Liver (tissue), 9 donors: ENCODE measurements around the gene DCUN1D2. TPM values are rescaled to one million over a fixed set of nuclear protein-coding genes. Genes with fewer than 3 reads are reported as not detected.

Source experiments
- DNase-seq: peaks from one replicate; pipeline ENCODE4 v3.0.0-alpha.2; 2017; ENCODE audit warnings: low spot score
- H3K27ac ChIP-seq, 2 donors: one replicate each; pipeline ENCODE4 v1.7.0; 2013; ENCODE audit warnings: inconsistent platforms in 2 of 2, low read length in 2 of 2, control low read depth in 1 of 2, low read depth in 1 of 2, mild to moderate bottlenecking in 1 of 2
- H3K27me3 ChIP-seq, 4 donors: one replicate each; pipeline versions ENCODE4 v1.6.1 to v1.7.0; 2013; ENCODE audit warnings: low read length in 3 of 4, inconsistent platforms in 1 of 4, mild to moderate bottlenecking in 1 of 4, moderate library complexity in 1 of 4; ENCODE audit not compliant: control insufficient read depth in 4 of 4, insufficient read depth in 4 of 4
- H3K36me3 ChIP-seq, 4 donors: one replicate each; pipeline versions ENCODE4 v1.6.1 to v1.7.0; 2013; ENCODE audit warnings: low read length in 3 of 4, mild to moderate bottlenecking in 3 of 4, low read depth in 1 of 4, moderate library complexity in 1 of 4; ENCODE audit not compliant: control insufficient read depth in 4 of 4, insufficient read depth in 3 of 4
- H3K4me1 ChIP-seq, 4 donors: one replicate each; pipeline versions ENCODE4 v1.6.1 to v1.7.0; 2013; ENCODE audit warnings: low read length in 3 of 4, mild to moderate bottlenecking in 3 of 4, moderate library complexity in 1 of 4; ENCODE audit not compliant: control insufficient read depth in 4 of 4, insufficient read depth in 4 of 4
- H3K4me3 ChIP-seq, 3 donors: one replicate each; pipeline versions ENCODE4 v1.6.1 to v1.7.0; 2013; ENCODE audit warnings: low read length in 3 of 3, control low read depth in 1 of 3, low read depth in 1 of 3, mild to moderate bottlenecking in 1 of 3
- H3K9ac ChIP-seq, 2 donors: one replicate each; pipeline ENCODE4 v1.7.0; 2013; ENCODE audit warnings: low read length in 2 of 2, mild to moderate bottlenecking in 2 of 2, moderate library complexity in 2 of 2, control low read depth in 1 of 2, low read depth in 1 of 2
- H3K9me3 ChIP-seq, 4 donors: one replicate each; pipeline versions ENCODE4 v1.6.1 to v1.7.0; 2013; ENCODE audit warnings: low read length in 3 of 4; ENCODE audit not compliant: control insufficient read depth in 4 of 4
- ATF3 ChIP-seq: IDR thresholded peaks from 2 replicates; pipeline ENCODE4 v1.6.1; 2016; ENCODE audit warnings: antibody characterized with exemption
- CTCF ChIP-seq: fragments of 150-350 bp; IDR thresholded peaks from 2 replicates; pipeline ENCODE4 v1.5.1; 2017; ENCODE audit warnings: improper control_type of control experiment, low read depth, low read length; ENCODE audit not compliant: missing input control
- EGR1 ChIP-seq, 2 donors: IDR thresholded peaks; 2 replicates each; pipeline ENCODE4 v1.6.1; 2016 to 2018; ENCODE audit warnings: antibody characterized with exemption in 2 of 2, low read depth in 2 of 2
- FOXA1 ChIP-seq: IDR thresholded peaks from 2 replicates; pipeline ENCODE4 v1.6.1; 2016; ENCODE audit warnings: antibody characterized with exemption
- FOXA2 ChIP-seq: IDR thresholded peaks from 2 replicates; pipeline ENCODE4 v1.6.1; 2016; ENCODE audit warnings: antibody characterized with exemption
- GABPA ChIP-seq, 2 donors: IDR thresholded peaks in 1 of 2; conservative IDR thresholded peaks in 1 of 2; 2 replicates each; pipeline ENCODE4 v1.6.1; 2016; ENCODE audit warnings: antibody characterized with exemption in 2 of 2, mild to moderate bottlenecking in 1 of 2, moderate library complexity in 1 of 2
- HNF4A ChIP-seq, 2 donors: conservative IDR thresholded peaks; 2 replicates each; pipeline ENCODE4 v1.6.1; 2016; ENCODE audit warnings: antibody characterized with exemption in 2 of 2, mild to moderate bottlenecking in 2 of 2
- HNF4G ChIP-seq: IDR thresholded peaks from 2 replicates; pipeline ENCODE4 v1.6.1; 2016; ENCODE audit warnings: antibody characterized with exemption
- MAX ChIP-seq: IDR thresholded peaks from 2 replicates; pipeline ENCODE4 v1.6.1; 2016; ENCODE audit warnings: antibody characterized with exemption
- NR2F2 ChIP-seq: IDR thresholded peaks from 2 replicates; pipeline ENCODE4 v1.6.1; 2016; ENCODE audit warnings: antibody characterized with exemption
- REST ChIP-seq: IDR thresholded peaks from 2 replicates; pipeline ENCODE4 v1.6.1; 2016; ENCODE audit warnings: antibody characterized with exemption, mild to moderate bottlenecking
- RXRA ChIP-seq, 2 donors: IDR thresholded peaks; 2 replicates each; pipeline ENCODE4 v1.6.1; 2017 to 2018; ENCODE audit warnings: antibody characterized with exemption in 2 of 2, mild to moderate bottlenecking in 1 of 2
- SP1 ChIP-seq: IDR thresholded peaks from 2 replicates; pipeline ENCODE4 v1.6.1; 2018; ENCODE audit warnings: antibody characterized with exemption, mild to moderate bottlenecking
- TAF1 ChIP-seq: conservative IDR thresholded peaks from 2 replicates; pipeline ENCODE4 v1.6.1; 2016; ENCODE audit warnings: antibody characterized with exemption, mild to moderate bottlenecking
- YY1 ChIP-seq: IDR thresholded peaks from 2 replicates; pipeline ENCODE4 v1.6.1; 2016; ENCODE audit warnings: antibody characterized with exemption, mild to moderate bottlenecking
- ZBTB33 ChIP-seq: IDR thresholded peaks from 2 replicates; pipeline ENCODE4 v1.6.1; 2016; ENCODE audit warnings: antibody characterized with exemption
- WGBS: extraction: QIAGEN DNeasy Blood & Tissue Kit; methylation state at CpG from one replicate; pipeline ENCODE4 v1.1.7; 2013; 5-methylcytosine and 5-hydroxymethylcytosine counted together
- polyA plus RNA-seq, 2 donors: library from polyadenylated mRNA; stranded (reverse) in 1 of 2; unstranded in 1 of 2; fragments of 200-250 nt in 1 of 2; fragments of >200 nt in 1 of 2; fragmentation: Nextera tagmentation in 1 of 2; extraction: Ambion mirVana in 1 of 2; gene quantifications; one replicate each; pipeline versions ENCODE4 v1.2.1 to v1.2.3, GENCODE V29; 2013 to 2015
- total RNA-seq, 2 donors: library from RNA; depleted of rRNA; stranded (reverse); fragments of >200 nt; gene quantifications; one replicate each; pipeline ENCODE4 v1.2.3, GENCODE V29; 2014
- donor health status: healthy.
- donor health status: healthy.
- donor health status: healthy.
- donor health status: healthy.
- donor health status: healthy.

DCUN1D2 gene
- total and polyA plus RNA-seq, 4 donors = 4.0 to 13.1 (median 5.5) TPM

GRCh38 chr13:113527272-113527958 is 36.9 kb upstream of the DCUN1D2 start:
- no peak overlapping the region for H3K9ac ChIP-seq
- H3K9me3 ChIP-seq = no peaks in the 10 kb centered on the region
- 87% methylated on average over 19 of the region's 19 CpGs for WGBS

More at GRCh38 chr13:113527272-113527958, 36.9 kb upstream of the DCUN1D2 start:
- peaks cover 0 to 19% (median 6%) of the 10 kb centered on the region in 4 donors for H3K36me3 ChIP-seq
- H3K27me3 ChIP-seq = no peaks in the 10 kb centered on the region
- H3K4me3 ChIP-seq = no peak overlapping the region
- no peak overlapping the region for H3K27ac ChIP-seq
- TF ChIP-seq YY1 (no peak), NR2F2 (no peak), TAF1 (no peak), RXRA (IDR thresholded peaks at IDR 0.05) (no peak), GABPA (IDR thresholded peaks at IDR 0.05 in 1 of 2, conservative IDR thresholded peaks at IDR 0.05 in 1 of 2) (no peak), FOXA1 (no peak), MAX (no peak), ZBTB33 (no peak), REST (no peak), EGR1 (IDR thresholded peaks at IDR 0.05; ENCODE audit: low read depth in 2 of 2) (no peak), FOXA2 (no peak), HNF4G (no peak), SP1 (no peak), HNF4A (conservative IDR thresholded peaks at IDR 0.05) (no peak), ATF3 (no peak), CTCF (no peak)
- DNase-seq = no peak
- H3K4me1 ChIP-seq = no peaks in the 10 kb centered on the region
